ENCODE measurements around the gene TGFBR1.

GRCh38 chr9:99155736-99156135, 50.8 kb downstream of the TGFBR1 start:
- TF ChIP-seq, protein P1, sequence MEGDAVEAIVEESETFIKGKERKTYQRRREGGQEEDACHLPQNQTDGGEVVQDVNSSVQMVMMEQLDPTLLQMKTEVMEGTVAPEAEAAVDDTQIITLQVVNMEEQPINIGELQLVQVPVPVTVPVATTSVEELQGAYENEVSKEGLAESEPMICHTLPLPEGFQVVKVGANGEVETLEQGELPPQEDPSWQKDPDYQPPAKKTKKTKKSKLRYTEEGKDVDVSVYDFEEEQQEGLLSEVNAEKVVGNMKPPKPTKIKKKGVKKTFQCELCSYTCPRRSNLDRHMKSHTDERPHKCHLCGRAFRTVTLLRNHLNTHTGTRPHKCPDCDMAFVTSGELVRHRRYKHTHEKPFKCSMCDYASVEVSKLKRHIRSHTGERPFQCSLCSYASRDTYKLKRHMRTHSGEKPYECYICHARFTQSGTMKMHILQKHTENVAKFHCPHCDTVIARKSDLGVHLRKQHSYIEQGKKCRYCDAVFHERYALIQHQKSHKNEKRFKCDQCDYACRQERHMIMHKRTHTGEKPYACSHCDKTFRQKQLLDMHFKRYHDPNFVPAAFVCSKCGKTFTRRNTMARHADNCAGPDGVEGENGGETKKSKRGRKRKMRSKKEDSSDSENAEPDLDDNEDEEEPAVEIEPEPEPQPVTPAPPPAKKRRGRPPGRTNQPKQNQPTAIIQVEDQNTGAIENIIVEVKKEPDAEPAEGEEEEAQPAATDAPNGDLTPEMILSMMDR (IDR thresholded peaks at IDR 0.05; ENCODE audit: insufficient read depth, low read depth, low read length): no peak
- no peak for TF ChIP-seq EZH2 (IDR thresholded peaks at IDR 0.05; ENCODE audit: insufficient read depth, low read length)
